BLaER1 treated with 17β-estradiol and CSF1 and Interleukin-3, amounts not matched to agents 10 nM and 100 nM (cell line): ENCODE results near the gene DCN.

ENCODE experiments used
- H3K27ac ChIP-seq, 11 experiments: shearing (Covaris generic); formaldehyde crosslinking; 2 replicates each; pipeline ENCODE4 v1.8.1; 2022
- H3K27me3 ChIP-seq, 11 experiments: shearing (Covaris generic); formaldehyde crosslinking; 2 replicates each; pipeline ENCODE4 v1.8.1; 2022
- H3K36me3 ChIP-seq, 11 experiments: shearing (Covaris generic); formaldehyde crosslinking; 2 replicates each; pipeline ENCODE4 v1.8.1; 2022
- H3K4me1 ChIP-seq, 10 experiments: shearing (Covaris generic); formaldehyde crosslinking; 2 replicates each; pipeline ENCODE4 v1.8.1; 2022
- H3K4me2 ChIP-seq, 11 experiments: shearing (Covaris generic); formaldehyde crosslinking; 2 replicates each; pipeline ENCODE4 v1.8.1; 2022
- H3K4me3 ChIP-seq, 10 experiments: shearing (Covaris generic); formaldehyde crosslinking; 2 replicates each; pipeline ENCODE4 v1.8.1; 2022
- H3K9ac ChIP-seq, 11 experiments: shearing (Covaris generic); formaldehyde crosslinking; 2 replicates each; pipeline ENCODE4 v1.8.1; 2022
- H3K9me3 ChIP-seq, 11 experiments: shearing (Covaris generic); formaldehyde crosslinking; replicated peaks in 1 of 11; 2 replicates each; pipeline ENCODE4 v1.8.1; 2022
- H4K20me1 ChIP-seq, 11 experiments: shearing (Covaris generic); formaldehyde crosslinking; 2 replicates each; pipeline ENCODE4 v1.8.1; 2022
- Cebpa-rat ChIP-seq, 11 experiments: shearing (Covaris generic); IDR thresholded peaks; 2 replicates each; pipeline ENCODE4 v1.8.1; 2022

DCN gene

GRCh38 chr12:91179315-91179714 is 3.3 kb downstream of the DCN start:
- Histone ChIP-seq H3K4me2 (no peak overlapping the region), H3K27ac (no peak overlapping the region), H3K27me3 (no peaks in the 10 kb centered on the region), H3K9ac (no peak overlapping the region), H3K36me3 (no peaks in the 10 kb centered on the region), H3K4me3 (no peak overlapping the region), H4K20me1 (no peaks in the 10 kb centered on the region), H3K4me1 (peaks cover 0 to 23% (median 11%) of the 10 kb centered on the region in 10 experiments; a peak in 13 of 20 replicates), H3K9me3 (no peaks in the 10 kb centered on the region)
- no peak for TF ChIP-seq Cebpa-rat (IDR thresholded peaks at IDR 0.05)

- H3K4me2 ChIP-seq, result no peak overlapping the region
- H3K36me3 ChIP-seq, result no peaks in the 10 kb centered on the region
- no peaks in the 10 kb centered on the region for H3K27me3 ChIP-seq
- H3K4me1 ChIP-seq, result peaks cover 0 to 23% (median 11%) of the 10 kb centered on the region in 10 experiments; a peak in 13 of 20 replicates
- H4K20me1 ChIP-seq, result no peaks in the 10 kb centered on the region
- no peaks in the 10 kb centered on the region for H3K9me3 ChIP-seq
- no peak overlapping the region for H3K27ac ChIP-seq
- no peak overlapping the region for H3K4me3 ChIP-seq
- H3K9ac ChIP-seq, result no peak overlapping the region
- no peak for TF ChIP-seq Cebpa-rat (IDR thresholded peaks at IDR 0.05)
These were observed 3.8 kb downstream of the DCN start for GRCh38 chr12:91178781-91179180.

GRCh38 chr12:91178139-91178561 is 4.5 kb downstream of the DCN start:
- no peak overlapping the region for H3K4me3 ChIP-seq

GRCh38 chr12:91177381-91177780 is 5.2 kb downstream of the DCN start:
- no peaks in the 10 kb centered on the region for H3K36me3 ChIP-seq
- H3K4me2 ChIP-seq, result no peak overlapping the region
- H3K4me3 ChIP-seq, result no peak overlapping the region
- no peak overlapping the region for H3K9ac ChIP-seq
- H3K4me1 ChIP-seq, result peaks cover 0 to 23% (median 11%) of the 10 kb centered on the region in 10 experiments; a peak in 13 of 20 replicates
- H3K9me3 ChIP-seq, result no peaks in the 10 kb centered on the region
- no peaks in the 10 kb centered on the region for H3K27me3 ChIP-seq
- no peak overlapping the region for H3K27ac ChIP-seq
- no peaks in the 10 kb centered on the region for H4K20me1 ChIP-seq
- TF ChIP-seq Cebpa-rat (IDR thresholded peaks at IDR 0.05), result no peak

More at GRCh38 chr12:91178139-91178561, 4.5 kb downstream of the DCN start:
- Histone ChIP-seq H3K27ac (no peak overlapping the region), H3K27me3 (no peaks in the 10 kb centered on the region), H3K9ac (no peak overlapping the region), H3K36me3 (no peaks in the 10 kb centered on the region), H3K4me1 (peaks cover 0 to 23% (median 11%) of the 10 kb centered on the region in 10 experiments; a peak in 13 of 20 replicates), H3K4me2 (no peak overlapping the region), H3K9me3 (no peaks in the 10 kb centered on the region), H4K20me1 (no peaks in the 10 kb centered on the region)
- TF ChIP-seq Cebpa-rat (IDR thresholded peaks at IDR 0.05), result no peak

GRCh38 chr12:91176915-91177314 is 5.7 kb downstream of the DCN start:
- Histone ChIP-seq H3K4me2 (no peak overlapping the region), H3K9me3 (no peaks in the 10 kb centered on the region), H3K27ac (no peak overlapping the region), H3K27me3 (no peaks in the 10 kb centered on the region), H3K4me1 (peaks cover 0 to 21% (median 8%) of the 10 kb centered on the region in 10 experiments; a peak in 13 of 20 replicates), H3K36me3 (no peaks in the 10 kb centered on the region), H4K20me1 (no peaks in the 10 kb centered on the region), H3K9ac (no peak overlapping the region), H3K4me3 (no peak overlapping the region)
- no peak for TF ChIP-seq Cebpa-rat (IDR thresholded peaks at IDR 0.05)

GRCh38 chr12:91176358-91176757 is 6.3 kb downstream of the DCN start:
- TF ChIP-seq Cebpa-rat (IDR thresholded peaks at IDR 0.05), result no peak
- Histone ChIP-seq H3K9me3 (no peaks in the 10 kb centered on the region), H3K36me3 (no peaks in the 10 kb centered on the region), H3K4me1 (peaks cover 0 to 15% (median 3%) of the 10 kb centered on the region in 10 experiments; a peak in 11 of 20 replicates), H3K4me3 (no peak overlapping the region), H3K27ac (no peak overlapping the region), H4K20me1 (no peaks in the 10 kb centered on the region), H3K27me3 (no peaks in the 10 kb centered on the region), H3K9ac (no peak overlapping the region), H3K4me2 (no peak overlapping the region)

GRCh38 chr12:91173124-91173523 is 9.5 kb downstream of the DCN start:
- H3K36me3 ChIP-seq, result no peaks in the 10 kb centered on the region
- no peak overlapping the region for H3K9ac ChIP-seq
- no peak for TF ChIP-seq Cebpa-rat (IDR thresholded peaks at IDR 0.05)
- no peaks in the 10 kb centered on the region for H3K27me3 ChIP-seq
- no peaks in the 10 kb centered on the region for H3K4me1 ChIP-seq
- H3K9me3 ChIP-seq, result no peaks in the 10 kb centered on the region
- no peaks in the 10 kb centered on the region for H4K20me1 ChIP-seq
- no peak overlapping the region for H3K4me3 ChIP-seq
- no peak overlapping the region for H3K4me2 ChIP-seq
- H3K27ac ChIP-seq, result no peak overlapping the region

- H3K27me3 ChIP-seq, result no peaks in the 10 kb centered on the region
- no peak overlapping the region for H3K9ac ChIP-seq
- TF ChIP-seq Cebpa-rat (IDR thresholded peaks at IDR 0.05), result no peak
- H3K36me3 ChIP-seq, result no peaks in the 10 kb centered on the region
- H3K4me1 ChIP-seq, result no peaks in the 10 kb centered on the region
- no peak overlapping the region for H3K27ac ChIP-seq
- no peak overlapping the region for H3K4me3 ChIP-seq
- no peak overlapping the region for H3K4me2 ChIP-seq
- H3K9me3 ChIP-seq, result no peaks in the 10 kb centered on the region
- H4K20me1 ChIP-seq, result no peaks in the 10 kb centered on the region
These were observed 10.5 kb downstream of the DCN start for GRCh38 chr12:91172096-91172495.

- TF ChIP-seq Cebpa-rat (IDR thresholded peaks at IDR 0.05), result no peak
- H3K9ac ChIP-seq, result no peak overlapping the region
- no peaks in the 10 kb centered on the region for H3K9me3 ChIP-seq
- no peaks in the 10 kb centered on the region for H3K27me3 ChIP-seq
- no peak overlapping the region for H3K27ac ChIP-seq
- no peak overlapping the region for H3K4me2 ChIP-seq
- H3K36me3 ChIP-seq, result no peaks in the 10 kb centered on the region
- H3K4me3 ChIP-seq, result no peak overlapping the region
- no peaks in the 10 kb centered on the region for H3K4me1 ChIP-seq
- H4K20me1 ChIP-seq, result no peaks in the 10 kb centered on the region
These were observed 11.1 kb downstream of the DCN start for GRCh38 chr12:91171476-91171875.

GRCh38 chr12:91163116-91163515 is 19.5 kb downstream of the DCN start:
- no peak overlapping the region for H3K27ac ChIP-seq
- no peaks in the 10 kb centered on the region for H3K4me1 ChIP-seq
- no peaks in the 10 kb centered on the region for H3K9me3 ChIP-seq
- no peak overlapping the region for H3K4me3 ChIP-seq
- H4K20me1 ChIP-seq, result no peaks in the 10 kb centered on the region
- no peak overlapping the region for H3K4me2 ChIP-seq
- H3K36me3 ChIP-seq, result no peaks in the 10 kb centered on the region
- no peak for TF ChIP-seq Cebpa-rat (IDR thresholded peaks at IDR 0.05)
- H3K27me3 ChIP-seq, result no peaks in the 10 kb centered on the region
- no peak overlapping the region for H3K9ac ChIP-seq
